NB4 (cell line): ENCODE data around the gene USH2A.

Source experiments
- DNase-seq: peaks from one replicate; pipeline ENCODE4 v3.0.0; 2010; ENCODE audit warnings: low read depth
- H3K4me3 ChIP-seq: one replicate; pipeline ENCODE4 v1.5.1; 2011; ENCODE audit warnings: mild to moderate bottlenecking, low read depth, low read length, moderate library complexity
- MYC ChIP-seq: IDR thresholded peaks from 2 replicates; pipeline ENCODE4 v1.6.1; 2011; ENCODE audit warnings: low read depth, low read length
- POLR2A ChIP-seq: IDR thresholded peaks from 2 replicates; pipeline ENCODE4 v1.6.1; 2011; ENCODE audit warnings: mild to moderate bottlenecking; ENCODE audit not compliant: insufficient read length; ENCODE audit errors: extremely low read depth
- TF ChIP-seq, protein P1 (sequence below): IDR thresholded peaks from 2 replicates; pipeline ENCODE4 v1.6.1; 2011; ENCODE audit warnings: low read depth, low read length
- TF ChIP-seq, protein P2 (sequence below): IDR thresholded peaks from one replicate; pipeline ENCODE4 v1.5.1; 2012; ENCODE audit warnings: low read depth, low read length

USH2A gene

DNA sequence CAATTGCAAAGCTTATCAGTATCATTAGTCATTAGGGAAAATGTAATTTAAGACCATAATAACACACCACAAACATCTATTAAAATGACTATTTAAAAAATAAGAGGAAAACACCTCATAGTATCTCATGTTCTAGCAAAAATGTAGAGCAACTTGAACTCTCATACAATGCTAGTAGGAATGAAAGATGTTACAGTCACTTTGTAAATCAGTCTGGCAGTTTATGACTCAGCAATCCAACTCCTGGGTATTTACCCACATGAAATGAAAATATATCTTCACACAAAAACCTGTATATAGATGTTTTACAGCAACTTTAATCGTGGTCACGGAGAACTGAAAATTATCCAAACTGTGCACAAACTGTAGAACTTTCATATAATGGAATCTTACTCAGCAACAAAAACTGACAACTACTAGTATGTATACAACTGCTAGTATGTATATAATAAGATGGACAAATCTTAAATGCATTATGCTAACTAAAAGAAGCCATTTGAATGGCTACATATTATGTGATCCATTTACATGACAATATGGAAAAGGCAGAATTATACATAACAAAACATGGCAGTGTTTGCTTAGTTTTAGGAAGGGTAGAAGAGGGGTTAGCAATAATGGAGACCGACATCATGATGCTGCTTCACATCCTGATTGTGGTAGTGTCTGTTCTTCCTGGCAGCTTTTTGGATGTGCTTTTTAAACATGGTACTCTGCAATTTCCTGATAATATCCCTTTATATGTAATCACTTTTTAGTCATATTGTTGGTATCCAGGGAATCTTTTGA lies 589.1 kb downstream of the USH2A start:
- no peak overlapping the region for H3K4me3 ChIP-seq
- no peak for DNase-seq
- TF ChIP-seq, protein P1, sequence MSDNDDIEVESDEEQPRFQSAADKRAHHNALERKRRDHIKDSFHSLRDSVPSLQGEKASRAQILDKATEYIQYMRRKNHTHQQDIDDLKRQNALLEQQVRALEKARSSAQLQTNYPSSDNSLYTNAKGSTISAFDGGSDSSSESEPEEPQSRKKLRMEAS = no peak
- TF ChIP-seq, protein P2, sequence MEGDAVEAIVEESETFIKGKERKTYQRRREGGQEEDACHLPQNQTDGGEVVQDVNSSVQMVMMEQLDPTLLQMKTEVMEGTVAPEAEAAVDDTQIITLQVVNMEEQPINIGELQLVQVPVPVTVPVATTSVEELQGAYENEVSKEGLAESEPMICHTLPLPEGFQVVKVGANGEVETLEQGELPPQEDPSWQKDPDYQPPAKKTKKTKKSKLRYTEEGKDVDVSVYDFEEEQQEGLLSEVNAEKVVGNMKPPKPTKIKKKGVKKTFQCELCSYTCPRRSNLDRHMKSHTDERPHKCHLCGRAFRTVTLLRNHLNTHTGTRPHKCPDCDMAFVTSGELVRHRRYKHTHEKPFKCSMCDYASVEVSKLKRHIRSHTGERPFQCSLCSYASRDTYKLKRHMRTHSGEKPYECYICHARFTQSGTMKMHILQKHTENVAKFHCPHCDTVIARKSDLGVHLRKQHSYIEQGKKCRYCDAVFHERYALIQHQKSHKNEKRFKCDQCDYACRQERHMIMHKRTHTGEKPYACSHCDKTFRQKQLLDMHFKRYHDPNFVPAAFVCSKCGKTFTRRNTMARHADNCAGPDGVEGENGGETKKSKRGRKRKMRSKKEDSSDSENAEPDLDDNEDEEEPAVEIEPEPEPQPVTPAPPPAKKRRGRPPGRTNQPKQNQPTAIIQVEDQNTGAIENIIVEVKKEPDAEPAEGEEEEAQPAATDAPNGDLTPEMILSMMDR = no peak
- TF ChIP-seq MYC (no peak), POLR2A (no peak)

DNA sequence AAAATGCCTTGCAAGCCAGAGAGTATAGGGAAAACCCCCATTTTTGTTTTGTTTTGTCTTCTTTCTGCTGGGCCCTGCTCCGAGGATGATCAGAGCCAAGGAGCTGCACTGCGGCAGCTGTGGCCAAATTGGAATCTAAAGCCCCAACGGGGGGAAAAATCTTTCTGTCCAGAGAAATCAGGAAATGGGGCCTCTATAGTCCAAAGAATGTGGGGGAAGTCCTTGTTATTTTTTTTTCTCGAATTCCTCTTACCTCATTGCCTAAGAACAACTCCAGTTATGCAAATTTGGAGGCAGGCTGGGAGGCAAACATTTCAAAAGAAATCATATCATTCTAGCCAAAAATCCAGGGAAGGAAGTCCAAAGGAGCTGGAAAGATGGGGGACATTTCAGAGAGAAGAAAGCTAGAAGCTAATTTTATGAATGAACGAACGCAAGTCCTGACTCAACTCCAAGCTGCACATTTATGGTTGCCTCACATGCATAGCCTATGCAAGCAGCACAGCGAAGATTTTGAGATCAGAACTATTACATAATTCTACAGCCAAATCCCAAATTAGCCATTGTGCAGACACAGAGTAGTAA lies 592.9 kb downstream of the USH2A start:
- DNase-seq = no peak
- TF ChIP-seq, protein P2 = no peak
- TF ChIP-seq, protein P1 = no peak
- TF ChIP-seq POLR2A = no peak
- TF ChIP-seq MYC = no peak

DNA sequence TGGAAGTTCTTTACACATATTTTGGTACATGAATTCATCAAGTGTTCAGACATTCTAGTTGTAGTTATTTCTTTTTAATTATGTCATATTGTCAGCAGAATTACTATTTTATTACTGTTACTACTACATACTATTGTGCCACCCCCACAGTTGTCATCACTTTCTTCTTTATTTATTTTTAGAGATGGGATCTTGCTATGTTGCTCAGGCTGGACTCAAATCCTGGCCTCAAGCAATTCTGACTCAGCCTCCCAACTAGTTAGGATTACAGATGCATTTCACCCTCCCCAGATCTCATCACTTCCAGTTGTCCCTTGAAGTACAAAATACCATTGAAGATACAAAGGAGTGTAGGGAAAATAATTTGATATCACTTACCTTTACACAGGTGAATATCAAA lies 598.2 kb downstream of the USH2A start:
- no peak for DNase-seq
- no peak overlapping the region for H3K4me3 ChIP-seq
- no peak for TF ChIP-seq MYC
- TF ChIP-seq, protein P2 = no peak
- TF ChIP-seq POLR2A = no peak
- TF ChIP-seq, protein P1 = no peak

More for the DNA sequence above, 592.9 kb downstream of the USH2A start:
- H3K4me3 ChIP-seq = no peak overlapping the region

DNA sequence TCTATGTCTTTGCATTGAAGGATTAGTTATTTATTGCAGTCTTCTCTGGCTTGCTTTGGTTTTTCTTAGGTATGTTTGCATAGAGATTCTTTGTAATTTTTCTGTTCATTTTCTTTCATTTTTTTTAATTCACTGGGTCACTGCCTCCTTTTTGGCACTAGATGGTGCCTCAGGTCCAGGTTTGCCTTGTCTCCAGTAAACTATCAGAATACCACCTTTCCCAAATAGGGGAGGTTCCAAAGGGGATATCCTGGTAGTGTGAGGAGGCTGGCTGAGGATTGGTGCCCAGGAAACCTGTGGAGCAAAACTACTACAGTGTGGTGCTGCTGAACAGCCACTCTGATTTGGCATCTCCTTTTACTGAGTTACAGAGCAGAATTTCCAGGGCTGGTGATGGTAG lies 599.0 kb downstream of the USH2A start:
- TF ChIP-seq, protein P1 = no peak
- TF ChIP-seq, protein P2 = no peak
- TF ChIP-seq MYC (no peak), POLR2A (no peak)
- no peak for DNase-seq
- no peak overlapping the region for H3K4me3 ChIP-seq

DNA sequence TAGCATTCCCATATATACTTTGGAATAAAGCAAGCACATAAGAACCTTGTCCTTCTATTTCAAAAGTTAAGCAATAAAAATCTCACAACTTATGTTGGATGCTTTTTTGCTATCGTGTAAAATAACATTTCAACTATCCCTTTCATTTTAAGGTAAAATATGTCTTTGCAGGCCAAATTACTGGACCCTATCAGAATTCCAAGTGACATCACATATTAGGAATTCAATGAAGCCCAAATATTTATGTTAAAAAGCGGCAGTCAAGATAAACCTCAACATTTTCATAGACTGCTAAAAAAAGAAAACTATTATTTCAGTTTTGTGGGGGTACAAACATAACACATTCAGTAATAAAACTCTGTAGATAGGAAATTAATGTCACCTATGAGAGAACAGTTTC lies 604.1 kb downstream of the USH2A start:
- no peak overlapping the region for H3K4me3 ChIP-seq
- TF ChIP-seq POLR2A = no peak
- TF ChIP-seq, protein P2 = no peak
- TF ChIP-seq, protein P1 = no peak
- DNase-seq = no peak
